WTC11 (cell line): ENCODE data around the gene RAB3IL1. TPM values are rescaled to one million over a fixed set of nuclear protein-coding genes. Genes with fewer than 3 reads are reported as not detected.

Source experiments
- ATAC-seq: fragments of 200-7000 bp; cut with Tn5 transposase; 2 replicates; pipeline ENCODE4 v1.10.0; 2021; ENCODE audit warnings: mild to moderate bottlenecking, moderate library complexity
- CTCF ChIA-PET: fragments of 300-600 bp; sonication (Branson Sonifier 250); formaldehyde crosslinking; loops from one replicate; lab custom pipeline; 2021; ENCODE audit warnings: antibody characterized with exemption; lab: Charles Lee
- POLR2A ChIA-PET: fragments of 350-600 bp; sonication (Branson Sonifier 250); formaldehyde crosslinking; loops from one replicate; lab custom pipeline; 2021; ENCODE audit warnings: antibody characterized with exemption; lab: Charles Lee
- DNase-seq: peaks from one replicate; pipeline ENCODE4 v3.0.0; 2021; ENCODE audit warnings: low spot score
- H3K27ac Mint-ChIP-seq: 2 replicates; pipeline ENCODE4 v1.8.0; 2021; ENCODE audit warnings: mixed read lengths
- H3K27me3 Mint-ChIP-seq: 2 replicates; pipeline ENCODE4 v1.8.0; 2021; ENCODE audit warnings: low read depth, mild to moderate bottlenecking, moderate library complexity, mixed read lengths
- H3K36me3 Mint-ChIP-seq: 2 replicates; pipeline ENCODE4 v1.8.0; 2021; ENCODE audit warnings: mixed read lengths
- H3K4me1 Mint-ChIP-seq: 2 replicates; pipeline ENCODE4 v1.8.0; 2022; ENCODE audit warnings: mixed read lengths
- H3K4me3 Mint-ChIP-seq: 2 replicates; pipeline ENCODE4 v1.8.0; 2021; ENCODE audit warnings: mild to moderate bottlenecking, moderate library complexity, mixed read lengths
- H3K9me3 Mint-ChIP-seq: 2 replicates; pipeline ENCODE4 v1.8.0; 2021; ENCODE audit warnings: mixed read lengths
- CBFB ChIP-seq: sonication (generic); formaldehyde crosslinking; IDR thresholded peaks from 2 replicates; pipeline ENCODE4 v1.8.1; 2022; ENCODE audit warnings: mild to moderate bottlenecking, low read depth, missing genetic modification reagents
- ESRRA ChIP-seq: sonication (generic); formaldehyde crosslinking; IDR thresholded peaks from 2 replicates; pipeline ENCODE4 v1.8.1; 2022; ENCODE audit warnings: mild to moderate bottlenecking, missing genetic modification reagents, borderline replicate concordance
- FOXK1 ChIP-seq: sonication (generic); formaldehyde crosslinking; IDR thresholded peaks from 2 replicates; pipeline ENCODE4 v1.8.0; 2022; ENCODE audit warnings: mild to moderate bottlenecking, moderate library complexity, missing genetic modification reagents
- MXD4 ChIP-seq: fragments of 250-450 bp; sonication (Bioruptor Pico); IDR thresholded peaks from 2 replicates; pipeline ENCODE4 v1.8.0; 2021; ENCODE audit warnings: mild to moderate bottlenecking, moderate library complexity, borderline replicate concordance
- NFE2L1 ChIP-seq: sonication (generic); formaldehyde crosslinking; IDR thresholded peaks from 2 replicates; pipeline ENCODE4 v1.8.1; 2023; ENCODE audit warnings: missing genetic modification reagents
- TEAD1 ChIP-seq: sonication (generic); formaldehyde crosslinking; IDR thresholded peaks from 2 replicates; pipeline ENCODE4 v1.8.0; 2022; ENCODE audit warnings: mild to moderate bottlenecking, missing genetic modification reagents
- TP53 ChIP-seq: sonication (generic); formaldehyde crosslinking; IDR thresholded peaks from 2 replicates; pipeline ENCODE4 v1.8.1; 2023; ENCODE audit warnings: mild to moderate bottlenecking, missing genetic modification reagents
- ZNF396 ChIP-seq: fragments of 250-450 bp; sonication (Bioruptor Pico); IDR thresholded peaks from 2 replicates; pipeline ENCODE4 v1.8.0; 2021; ENCODE audit warnings: mild to moderate bottlenecking, moderate library complexity, borderline replicate concordance
- total RNA-seq: library from RNA; stranded (reverse); gene quantifications from 3 replicates; pipeline ENCODE4 v1.2.3, GENCODE V29; 2021
- TF ChIP-seq, protein P1 (sequence below): sonication (generic); formaldehyde crosslinking; IDR thresholded peaks from 2 replicates; pipeline ENCODE4 v1.8.0; 2022; ENCODE audit warnings: mild to moderate bottlenecking, missing genetic modification reagents
- TF ChIP-seq, protein P2 (sequence below): sonication (generic); formaldehyde crosslinking; IDR thresholded peaks from 2 replicates; pipeline ENCODE4 v1.8.0; 2023; ENCODE audit warnings: missing genetic modification reagents
- TF ChIP-seq, protein P3 (sequence below): sonication (generic); formaldehyde crosslinking; IDR thresholded peaks from 2 replicates; pipeline ENCODE4 v1.8.1; 2023; ENCODE audit warnings: mild to moderate bottlenecking, missing genetic modification reagents, moderate library complexity
- TF ChIP-seq, protein P4 (sequence below): fragments of 250-450 bp; sonication (Bioruptor Pico); IDR thresholded peaks from 2 replicates; pipeline ENCODE4 v1.9.0; 2021; ENCODE audit warnings: mild to moderate bottlenecking
- TF ChIP-seq, protein P5 (sequence below): sonication (generic); formaldehyde crosslinking; IDR thresholded peaks from 2 replicates; pipeline ENCODE4 v1.8.0; 2022; ENCODE audit warnings: missing genetic modification reagents
- TF ChIP-seq, protein P6 (sequence below): sonication (generic); formaldehyde crosslinking; IDR thresholded peaks from 2 replicates; pipeline ENCODE4 v1.8.1; 2022; ENCODE audit warnings: missing genetic modification reagents, borderline replicate concordance
- TF ChIP-seq, protein P7 (sequence below): sonication (generic); formaldehyde crosslinking; IDR thresholded peaks from 2 replicates; pipeline ENCODE4 v1.8.1; 2022; ENCODE audit warnings: low read depth, mild to moderate bottlenecking, moderate library complexity, missing genetic modification reagents, borderline replicate concordance
- TF ChIP-seq, protein P8 (sequence below): sonication (generic); formaldehyde crosslinking; IDR thresholded peaks from 2 replicates; pipeline ENCODE4 v1.8.1; 2022; ENCODE audit warnings: mild to moderate bottlenecking, missing genetic modification reagents, moderate library complexity, borderline replicate concordance

Gene RAB3IL1
- total RNA-seq, 1 experiment from 2014 or later: 7.2 TPM

DNA sequence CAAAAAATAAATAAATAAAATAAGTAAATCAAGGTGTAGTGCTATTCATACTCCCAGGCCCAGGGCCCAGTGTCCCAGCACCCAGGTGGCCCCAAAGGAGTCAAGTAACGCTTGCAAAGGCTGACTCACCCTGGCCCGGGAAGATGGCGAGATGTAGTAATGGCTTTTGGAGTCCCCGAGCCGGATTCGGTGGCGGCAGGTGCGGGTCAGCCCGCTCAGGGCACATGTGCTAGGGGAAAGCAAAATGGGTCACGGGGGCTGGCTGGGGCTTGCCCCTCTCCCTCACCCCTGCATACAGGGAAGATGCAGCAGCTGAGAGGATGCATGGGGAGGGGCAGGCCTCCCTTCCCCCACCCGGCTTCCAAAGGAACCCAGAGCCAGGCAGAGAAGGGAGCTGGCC, 15.1 kb downstream of the RAB3IL1 start (continued):
- TF ChIP-seq, protein P1, sequence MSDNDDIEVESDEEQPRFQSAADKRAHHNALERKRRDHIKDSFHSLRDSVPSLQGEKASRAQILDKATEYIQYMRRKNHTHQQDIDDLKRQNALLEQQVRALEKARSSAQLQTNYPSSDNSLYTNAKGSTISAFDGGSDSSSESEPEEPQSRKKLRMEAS (CRISPR knock-in tag): no peak

DNA sequence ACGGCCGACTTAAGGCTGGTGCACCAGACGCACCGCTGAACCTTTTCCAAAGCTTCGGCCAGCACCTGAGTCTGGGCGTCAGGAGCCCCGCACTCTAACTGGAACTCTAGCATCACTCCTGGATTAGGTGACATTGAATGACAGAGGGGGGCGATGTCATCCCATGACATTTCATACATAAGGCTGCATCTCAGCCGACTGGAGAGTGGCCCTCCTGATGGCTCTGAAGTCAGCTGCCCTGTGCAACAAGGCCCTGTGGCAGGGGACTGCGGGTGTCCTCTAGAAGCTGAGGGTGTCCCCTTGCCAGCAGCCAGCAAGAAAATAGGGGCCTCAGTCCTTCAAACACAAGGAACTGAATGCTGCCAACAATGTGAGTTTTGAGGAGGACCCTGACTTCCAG, 16.0 kb downstream of the RAB3IL1 start:
- H3K4me3 Mint-ChIP-seq: no peak overlapping the region
- no peaks in the 10 kb centered on the region for H3K36me3 Mint-ChIP-seq
- H3K27me3 Mint-ChIP-seq: no peaks in the 10 kb centered on the region
- CTCF ChIA-PET: interaction anchor here (1.1 to 10.9 kb wide), 5 partner anchors 30 to 207 kb away, joined by 3 to 685 read pairs (median 118); partner anchors contain the start of gene BEST1
- TF ChIP-seq ESRRA (CRISPR knock-in tag): no peak
- TF ChIP-seq, protein P2, sequence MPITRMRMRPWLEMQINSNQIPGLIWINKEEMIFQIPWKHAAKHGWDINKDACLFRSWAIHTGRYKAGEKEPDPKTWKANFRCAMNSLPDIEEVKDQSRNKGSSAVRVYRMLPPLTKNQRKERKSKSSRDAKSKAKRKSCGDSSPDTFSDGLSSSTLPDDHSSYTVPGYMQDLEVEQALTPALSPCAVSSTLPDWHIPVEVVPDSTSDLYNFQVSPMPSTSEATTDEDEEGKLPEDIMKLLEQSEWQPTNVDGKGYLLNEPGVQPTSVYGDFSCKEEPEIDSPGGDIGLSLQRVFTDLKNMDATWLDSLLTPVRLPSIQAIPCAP (CRISPR knock-in tag): no peak
- TF ChIP-seq, protein P3, sequence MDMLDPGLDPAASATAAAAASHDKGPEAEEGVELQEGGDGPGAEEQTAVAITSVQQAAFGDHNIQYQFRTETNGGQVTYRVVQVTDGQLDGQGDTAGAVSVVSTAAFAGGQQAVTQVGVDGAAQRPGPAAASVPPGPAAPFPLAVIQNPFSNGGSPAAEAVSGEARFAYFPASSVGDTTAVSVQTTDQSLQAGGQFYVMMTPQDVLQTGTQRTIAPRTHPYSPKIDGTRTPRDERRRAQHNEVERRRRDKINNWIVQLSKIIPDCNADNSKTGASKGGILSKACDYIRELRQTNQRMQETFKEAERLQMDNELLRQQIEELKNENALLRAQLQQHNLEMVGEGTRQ: no peak
- TF ChIP-seq, protein P4, sequence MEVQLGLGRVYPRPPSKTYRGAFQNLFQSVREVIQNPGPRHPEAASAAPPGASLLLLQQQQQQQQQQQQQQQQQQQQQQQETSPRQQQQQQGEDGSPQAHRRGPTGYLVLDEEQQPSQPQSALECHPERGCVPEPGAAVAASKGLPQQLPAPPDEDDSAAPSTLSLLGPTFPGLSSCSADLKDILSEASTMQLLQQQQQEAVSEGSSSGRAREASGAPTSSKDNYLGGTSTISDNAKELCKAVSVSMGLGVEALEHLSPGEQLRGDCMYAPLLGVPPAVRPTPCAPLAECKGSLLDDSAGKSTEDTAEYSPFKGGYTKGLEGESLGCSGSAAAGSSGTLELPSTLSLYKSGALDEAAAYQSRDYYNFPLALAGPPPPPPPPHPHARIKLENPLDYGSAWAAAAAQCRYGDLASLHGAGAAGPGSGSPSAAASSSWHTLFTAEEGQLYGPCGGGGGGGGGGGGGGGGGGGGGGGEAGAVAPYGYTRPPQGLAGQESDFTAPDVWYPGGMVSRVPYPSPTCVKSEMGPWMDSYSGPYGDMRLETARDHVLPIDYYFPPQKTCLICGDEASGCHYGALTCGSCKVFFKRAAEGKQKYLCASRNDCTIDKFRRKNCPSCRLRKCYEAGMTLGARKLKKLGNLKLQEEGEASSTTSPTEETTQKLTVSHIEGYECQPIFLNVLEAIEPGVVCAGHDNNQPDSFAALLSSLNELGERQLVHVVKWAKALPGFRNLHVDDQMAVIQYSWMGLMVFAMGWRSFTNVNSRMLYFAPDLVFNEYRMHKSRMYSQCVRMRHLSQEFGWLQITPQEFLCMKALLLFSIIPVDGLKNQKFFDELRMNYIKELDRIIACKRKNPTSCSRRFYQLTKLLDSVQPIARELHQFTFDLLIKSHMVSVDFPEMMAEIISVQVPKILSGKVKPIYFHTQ (CRISPR knock-in tag): no peak
- TF ChIP-seq FOXK1: no peak
- TF ChIP-seq NFE2L1 (CRISPR knock-in tag): no peak
- TF ChIP-seq, protein P5, sequence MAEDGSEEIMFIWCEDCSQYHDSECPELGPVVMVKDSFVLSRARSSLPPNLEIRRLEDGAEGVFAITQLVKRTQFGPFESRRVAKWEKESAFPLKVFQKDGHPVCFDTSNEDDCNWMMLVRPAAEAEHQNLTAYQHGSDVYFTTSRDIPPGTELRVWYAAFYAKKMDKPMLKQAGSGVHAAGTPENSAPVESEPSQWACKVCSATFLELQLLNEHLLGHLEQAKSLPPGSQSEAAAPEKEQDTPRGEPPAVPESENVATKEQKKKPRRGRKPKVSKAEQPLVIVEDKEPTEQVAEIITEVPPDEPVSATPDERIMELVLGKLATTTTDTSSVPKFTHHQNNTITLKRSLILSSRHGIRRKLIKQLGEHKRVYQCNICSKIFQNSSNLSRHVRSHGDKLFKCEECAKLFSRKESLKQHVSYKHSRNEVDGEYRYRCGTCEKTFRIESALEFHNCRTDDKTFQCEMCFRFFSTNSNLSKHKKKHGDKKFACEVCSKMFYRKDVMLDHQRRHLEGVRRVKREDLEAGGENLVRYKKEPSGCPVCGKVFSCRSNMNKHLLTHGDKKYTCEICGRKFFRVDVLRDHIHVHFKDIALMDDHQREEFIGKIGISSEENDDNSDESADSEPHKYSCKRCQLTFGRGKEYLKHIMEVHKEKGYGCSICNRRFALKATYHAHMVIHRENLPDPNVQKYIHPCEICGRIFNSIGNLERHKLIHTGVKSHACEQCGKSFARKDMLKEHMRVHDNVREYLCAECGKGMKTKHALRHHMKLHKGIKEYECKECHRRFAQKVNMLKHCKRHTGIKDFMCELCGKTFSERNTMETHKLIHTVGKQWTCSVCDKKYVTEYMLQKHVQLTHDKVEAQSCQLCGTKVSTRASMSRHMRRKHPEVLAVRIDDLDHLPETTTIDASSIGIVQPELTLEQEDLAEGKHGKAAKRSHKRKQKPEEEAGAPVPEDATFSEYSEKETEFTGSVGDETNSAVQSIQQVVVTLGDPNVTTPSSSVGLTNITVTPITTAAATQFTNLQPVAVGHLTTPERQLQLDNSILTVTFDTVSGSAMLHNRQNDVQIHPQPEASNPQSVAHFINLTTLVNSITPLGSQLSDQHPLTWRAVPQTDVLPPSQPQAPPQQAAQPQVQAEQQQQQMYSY (CRISPR knock-in tag): no peak
- no peak for TF ChIP-seq TEAD1
- TF ChIP-seq CBFB (CRISPR knock-in tag): no peak
- TF ChIP-seq, all 79 proteins: peak for 0
- DNase-seq (no peak), ATAC-seq (no peak)
- no peak overlapping the region; the same call in 1 of the 2 replicates for H3K27ac Mint-ChIP-seq
- H3K9me3 Mint-ChIP-seq: no peaks in the 10 kb centered on the region
- H3K4me1 Mint-ChIP-seq: peaks cover 26% of the 10 kb centered on the region
- POLR2A ChIA-PET: interaction anchor here (0.8 kb wide), 1 partner anchor 46 kb away, joined by 3 read pairs; no protein-coding TSS in a partner anchor

DNA sequence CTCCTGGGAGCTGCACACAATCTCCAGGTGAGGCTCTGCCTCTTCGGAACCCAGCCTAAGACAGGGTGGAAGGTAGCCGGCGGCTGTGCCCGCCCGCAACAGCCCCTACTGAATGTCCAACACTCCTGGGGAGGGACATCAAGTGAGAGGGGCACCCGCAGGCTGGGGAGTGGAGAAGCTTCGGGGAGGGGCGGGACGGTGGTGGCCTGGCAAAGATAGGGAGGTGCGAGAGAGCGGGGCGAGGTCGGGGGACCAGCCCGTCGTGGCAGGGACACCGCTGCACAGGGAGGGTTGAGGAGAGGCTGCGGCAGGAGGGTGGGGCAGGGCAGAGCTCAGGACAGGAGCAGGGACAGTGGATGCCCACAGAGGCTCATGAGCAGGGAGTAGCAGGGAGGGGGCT, 17.1 kb downstream of the RAB3IL1 start:
- Mint-ChIP-seq H3K9me3 (no peaks in the 10 kb centered on the region), H3K36me3 (no peaks in the 10 kb centered on the region), H3K4me1 (peaks cover 26% of the 10 kb centered on the region), H3K27me3 (no peaks in the 10 kb centered on the region), H3K27ac (no peak overlapping the region), H3K4me3 (no peak overlapping the region)
- DNase-seq (no peak), ATAC-seq (no peak)
- ChIA-PET POLR2A (interaction anchor here (4.1 kb wide), 1 partner anchor 50 kb away, joined by 26 read pairs; the partner anchor contains the start of gene BEST1), CTCF (interaction anchor here (1.1 to 10.9 kb wide), 12 partner anchors 9 to 208 kb away, joined by 3 to 685 read pairs (median 74); partner anchors contain the start of genes BEST1 and RAB3IL1)
- TF ChIP-seq NFE2L1 (CRISPR knock-in tag) (no peak), ZNF396 (CRISPR knock-in tag) (no peak), MXD4 (CRISPR knock-in tag) (no peak), TP53 (CRISPR knock-in tag) (no peak)
- TF ChIP-seq, protein P6, sequence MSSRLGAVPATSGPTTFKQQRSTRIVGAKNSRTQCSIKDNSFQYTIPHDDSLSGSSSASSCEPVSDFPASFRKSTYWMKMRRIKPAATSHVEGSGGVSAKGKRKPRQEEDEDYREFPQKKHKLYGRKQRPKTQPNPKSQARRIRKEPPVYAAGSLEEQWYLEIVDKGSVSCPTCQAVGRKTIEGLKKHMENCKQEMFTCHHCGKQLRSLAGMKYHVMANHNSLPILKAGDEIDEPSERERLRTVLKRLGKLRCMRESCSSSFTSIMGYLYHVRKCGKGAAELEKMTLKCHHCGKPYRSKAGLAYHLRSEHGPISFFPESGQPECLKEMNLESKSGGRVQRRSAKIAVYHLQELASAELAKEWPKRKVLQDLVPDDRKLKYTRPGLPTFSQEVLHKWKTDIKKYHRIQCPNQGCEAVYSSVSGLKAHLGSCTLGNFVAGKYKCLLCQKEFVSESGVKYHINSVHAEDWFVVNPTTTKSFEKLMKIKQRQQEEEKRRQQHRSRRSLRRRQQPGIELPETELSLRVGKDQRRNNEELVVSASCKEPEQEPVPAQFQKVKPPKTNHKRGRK (CRISPR knock-in tag): no peak
- TF ChIP-seq, protein P7, sequence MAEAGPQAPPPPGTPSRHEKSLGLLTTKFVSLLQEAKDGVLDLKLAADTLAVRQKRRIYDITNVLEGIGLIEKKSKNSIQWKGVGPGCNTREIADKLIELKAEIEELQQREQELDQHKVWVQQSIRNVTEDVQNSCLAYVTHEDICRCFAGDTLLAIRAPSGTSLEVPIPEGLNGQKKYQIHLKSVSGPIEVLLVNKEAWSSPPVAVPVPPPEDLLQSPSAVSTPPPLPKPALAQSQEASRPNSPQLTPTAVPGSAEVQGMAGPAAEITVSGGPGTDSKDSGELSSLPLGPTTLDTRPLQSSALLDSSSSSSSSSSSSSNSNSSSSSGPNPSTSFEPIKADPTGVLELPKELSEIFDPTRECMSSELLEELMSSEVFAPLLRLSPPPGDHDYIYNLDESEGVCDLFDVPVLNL (CRISPR knock-in tag): no peak
- TF ChIP-seq, protein P8, sequence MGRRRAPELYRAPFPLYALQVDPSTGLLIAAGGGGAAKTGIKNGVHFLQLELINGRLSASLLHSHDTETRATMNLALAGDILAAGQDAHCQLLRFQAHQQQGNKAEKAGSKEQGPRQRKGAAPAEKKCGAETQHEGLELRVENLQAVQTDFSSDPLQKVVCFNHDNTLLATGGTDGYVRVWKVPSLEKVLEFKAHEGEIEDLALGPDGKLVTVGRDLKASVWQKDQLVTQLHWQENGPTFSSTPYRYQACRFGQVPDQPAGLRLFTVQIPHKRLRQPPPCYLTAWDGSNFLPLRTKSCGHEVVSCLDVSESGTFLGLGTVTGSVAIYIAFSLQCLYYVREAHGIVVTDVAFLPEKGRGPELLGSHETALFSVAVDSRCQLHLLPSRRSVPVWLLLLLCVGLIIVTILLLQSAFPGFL (CRISPR knock-in tag): no peak
